ENCODE data around the gene UGT8. TPM values are rescaled to one million over a fixed set of nuclear protein-coding genes. Genes with fewer than 3 reads are reported as not detected.

Gene UGT8
- total RNA-seq, 5 donors from 2014 or later (not counting 1 experiment from before 2014, with no cell fraction given) = 0.15 to 0.66 (median 0.47) TPM

DNA sequence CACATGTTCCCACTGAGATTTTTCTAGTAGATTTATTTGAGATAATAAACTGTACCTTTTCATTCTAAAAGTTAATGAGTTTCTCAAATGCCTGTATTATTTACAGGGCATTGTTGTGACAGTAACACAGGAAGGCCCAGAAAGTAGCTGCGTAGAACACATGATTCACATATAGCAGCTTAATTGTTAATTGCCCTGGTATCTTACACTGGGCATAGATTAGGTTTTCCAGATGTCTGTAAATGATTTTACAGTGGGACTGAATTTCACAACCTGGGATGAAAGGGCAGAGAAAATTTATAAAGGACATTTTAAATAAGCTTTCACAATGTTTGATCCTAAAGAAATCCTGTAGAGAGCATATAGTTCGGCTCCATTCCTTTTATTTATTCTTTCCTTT lies 27.6 kb downstream of the UGT8 start:
- CTCF ChIA-PET = no interaction called here
- H3K27ac ChIP-seq (ENCODE audit: low read length) = no peak overlapping the region
- POLR2A ChIA-PET = no interaction called here
- H3K4me1 Mint-ChIP-seq = no peaks in the 10 kb centered on the region
- no peak for ATAC-seq (replicated peaks in 1 of 4)
- H3K4me1 ChIP-seq (ENCODE audit: control insufficient read depth in 1 of 2, extremely low read depth in 1 of 2, insufficient read depth in 2 of 2, low read length in 2 of 2) = no peaks in the 10 kb centered on the region
- no peaks in the 10 kb centered on the region for H3K36me3 ChIP-seq (ENCODE audit: control insufficient read depth in 2 of 2, extremely low read depth in 1 of 2, insufficient read depth in 1 of 2, low read length in 1 of 2)
- no peaks in the 10 kb centered on the region for H3K9me3 Mint-ChIP-seq
- H3K4me3 ChIP-seq (ENCODE audit: control insufficient read depth in 1 of 2, extremely low read depth in 1 of 2, low read length in 1 of 2) = no peak overlapping the region
- WGBS (ENCODE audit: insufficient coverage) = no CpG with 5 or more reads among the region's 2 CpGs
- H3K27ac Mint-ChIP-seq = no peak overlapping the region
- no peak for DNase-seq
- no peak overlapping the region for H3K4me3 Mint-ChIP-seq
- no peaks in the 10 kb centered on the region for H3K9me3 ChIP-seq
- no peaks in the 10 kb centered on the region for H3K27me3 ChIP-seq (replicated peaks in 1 of 2; ENCODE audit: control insufficient read depth in 2 of 2, extremely low read depth in 1 of 2, insufficient read depth in 2 of 2, low read length in 1 of 2)
- no peaks in the 10 kb centered on the region for H3K36me3 Mint-ChIP-seq
- H3K27me3 Mint-ChIP-seq = no peaks in the 10 kb centered on the region

DNA sequence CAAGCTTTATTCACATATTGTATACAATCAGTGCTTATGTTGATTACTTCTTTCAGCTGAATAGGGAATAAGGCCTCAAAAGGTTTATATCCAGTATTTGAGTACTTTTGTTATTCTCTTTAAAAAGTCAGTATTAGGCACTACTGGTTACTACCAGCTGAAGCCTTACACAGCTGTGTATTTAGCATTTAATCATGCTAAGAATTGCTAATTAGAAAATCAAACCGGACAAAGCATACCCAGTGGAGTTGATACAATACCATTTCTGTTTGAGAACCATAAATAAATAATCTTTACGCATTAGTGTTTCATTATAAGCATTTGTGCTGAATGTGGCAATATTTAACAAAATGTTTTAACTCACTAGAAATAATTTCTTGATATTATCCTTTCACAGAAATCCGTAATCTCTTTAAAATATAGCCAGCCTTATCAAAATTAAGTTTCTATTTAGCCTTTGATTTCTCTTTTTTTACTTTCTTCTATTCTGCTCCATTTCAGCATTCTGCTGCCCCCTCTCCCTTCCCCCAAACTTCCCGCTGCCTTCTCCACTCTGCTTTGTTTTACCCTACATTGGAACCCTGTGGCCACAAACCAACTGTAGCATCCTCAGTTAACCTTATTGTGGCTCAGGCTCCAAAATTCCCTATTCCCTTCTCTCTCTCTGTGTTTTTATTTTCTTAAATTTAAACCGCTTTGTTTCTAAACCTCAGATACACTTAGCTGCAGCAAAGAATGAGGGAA lies 37.8 kb downstream of the UGT8 start:
- CTCF ChIA-PET = interaction anchor here in 1 of 2 donors (0.6 kb wide), 1 partner anchor 117 kb away, joined by 3 read pairs; no protein-coding TSS in a partner anchor
- no peaks in the 10 kb centered on the region for H3K36me3 Mint-ChIP-seq
- POLR2A ChIA-PET = no interaction called here
- H3K27ac Mint-ChIP-seq = no peak overlapping the region
- no peaks in the 10 kb centered on the region for H3K9me3 ChIP-seq
- DNase-seq (no peak), ATAC-seq (replicated peaks in 1 of 4) (no peak)
- H3K27ac ChIP-seq (ENCODE audit: low read length) = no peak overlapping the region
- H3K4me1 ChIP-seq (ENCODE audit: control insufficient read depth in 1 of 2, extremely low read depth in 1 of 2, insufficient read depth in 2 of 2, low read length in 2 of 2) = no peaks in the 10 kb centered on the region
- 76% methylated on average over 2 of the region's 5 CpGs for whole genome bisulfite sequencing (ENCODE audit: insufficient coverage)
- no peaks in the 10 kb centered on the region for H3K9me3 Mint-ChIP-seq
- no peak overlapping the region for H3K4me3 ChIP-seq (ENCODE audit: control insufficient read depth in 1 of 2, extremely low read depth in 1 of 2, low read length in 1 of 2)
- H3K4me1 Mint-ChIP-seq = no peaks in the 10 kb centered on the region
- H3K27me3 ChIP-seq (replicated peaks in 1 of 2; ENCODE audit: control insufficient read depth in 2 of 2, extremely low read depth in 1 of 2, insufficient read depth in 2 of 2, low read length in 1 of 2) = no peaks in the 10 kb centered on the region
- peaks cover 0 to 15% of the 10 kb centered on the region in 2 donors for H3K27me3 Mint-ChIP-seq
- H3K36me3 ChIP-seq (ENCODE audit: control insufficient read depth in 2 of 2, extremely low read depth in 1 of 2, insufficient read depth in 1 of 2, low read length in 1 of 2) = no peaks in the 10 kb centered on the region
- H3K4me3 Mint-ChIP-seq = no peak overlapping the region

DNA sequence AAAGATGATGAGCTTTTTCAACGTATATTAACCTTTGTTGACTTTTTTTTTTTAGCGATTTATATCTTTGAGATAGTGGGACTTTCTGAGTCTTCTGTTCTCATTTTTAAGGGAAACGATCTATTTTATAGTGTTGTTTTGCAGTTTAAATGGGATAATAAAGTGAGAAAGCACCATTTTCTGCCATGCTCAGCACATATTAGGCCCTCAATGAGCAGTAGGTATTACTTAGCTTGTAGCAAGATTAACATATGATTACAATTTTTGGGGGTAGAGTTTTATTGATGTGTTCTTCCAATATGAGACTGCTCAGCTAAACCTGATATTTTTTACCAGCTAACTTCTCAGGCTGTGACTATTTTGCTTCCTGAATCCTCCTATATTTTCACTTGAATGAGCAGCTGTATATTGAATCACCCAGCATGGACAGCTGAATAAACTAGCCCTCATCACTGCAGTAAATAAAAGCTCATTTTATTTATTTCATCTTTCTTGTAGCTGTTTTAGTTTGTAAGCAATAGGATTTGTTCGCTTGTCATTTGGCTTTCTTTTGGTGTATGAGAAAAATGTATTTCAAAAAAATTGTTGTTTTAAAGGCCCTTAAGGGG lies 43.7 kb downstream of the UGT8 start:
- H3K36me3 Mint-ChIP-seq = no peaks in the 10 kb centered on the region
- ChIA-PET POLR2A (no interaction called here), CTCF (no interaction called here)
- Histone ChIP-seq H3K27ac (ENCODE audit: low read length) (no peak overlapping the region), H3K27me3 (replicated peaks in 1 of 2; ENCODE audit: control insufficient read depth in 2 of 2, extremely low read depth in 1 of 2, insufficient read depth in 2 of 2, low read length in 1 of 2) (no peaks in the 10 kb centered on the region), H3K4me1 (ENCODE audit: control insufficient read depth in 1 of 2, extremely low read depth in 1 of 2, insufficient read depth in 2 of 2, low read length in 2 of 2) (no peaks in the 10 kb centered on the region), H3K4me3 (ENCODE audit: control insufficient read depth in 1 of 2, extremely low read depth in 1 of 2, low read length in 1 of 2) (no peak overlapping the region), H3K9me3 (no peaks in the 10 kb centered on the region), H3K36me3 (ENCODE audit: control insufficient read depth in 2 of 2, extremely low read depth in 1 of 2, insufficient read depth in 1 of 2, low read length in 1 of 2) (no peaks in the 10 kb centered on the region)
- H3K9me3 Mint-ChIP-seq = no peaks in the 10 kb centered on the region
- DNase-seq (no peak), ATAC-seq (replicated peaks in 1 of 4) (no peak)
- H3K27me3 Mint-ChIP-seq = no peaks in the 10 kb centered on the region
- H3K4me3 Mint-ChIP-seq = no peak overlapping the region
- no peaks in the 10 kb centered on the region for H3K4me1 Mint-ChIP-seq
- no CpG with 5 or more reads among the region's 4 CpGs for WGBS (ENCODE audit: insufficient coverage)
- no peak overlapping the region for H3K27ac Mint-ChIP-seq

DNA sequence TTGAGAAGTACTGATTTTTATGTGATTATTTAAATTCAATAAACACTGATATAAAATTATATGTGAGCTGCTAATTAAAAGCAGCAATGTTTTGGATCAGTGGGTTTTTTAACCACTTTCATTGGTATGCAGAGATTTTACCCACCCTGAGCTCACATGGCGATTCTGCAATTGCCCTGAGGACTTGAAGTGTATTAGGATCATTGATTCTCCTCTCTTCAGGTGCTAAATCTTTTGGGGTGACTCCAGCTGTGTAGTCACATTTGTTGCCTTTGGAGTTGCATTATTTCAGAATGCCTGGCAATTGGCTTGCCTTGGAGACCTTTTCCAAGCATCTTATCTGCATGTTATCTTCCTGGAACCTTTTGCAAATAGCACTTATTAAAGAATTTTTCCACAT lies 51.3 kb downstream of the UGT8 start:
- Histone ChIP-seq H3K27ac (ENCODE audit: low read length) (no peak overlapping the region), H3K36me3 (ENCODE audit: control insufficient read depth in 2 of 2, extremely low read depth in 1 of 2, insufficient read depth in 1 of 2, low read length in 1 of 2) (no peaks in the 10 kb centered on the region), H3K4me3 (ENCODE audit: control insufficient read depth in 1 of 2, extremely low read depth in 1 of 2, low read length in 1 of 2) (no peak overlapping the region), H3K27me3 (replicated peaks in 1 of 2; ENCODE audit: control insufficient read depth in 2 of 2, extremely low read depth in 1 of 2, insufficient read depth in 2 of 2, low read length in 1 of 2) (no peaks in the 10 kb centered on the region), H3K4me1 (ENCODE audit: control insufficient read depth in 1 of 2, extremely low read depth in 1 of 2, insufficient read depth in 2 of 2, low read length in 2 of 2) (no peaks in the 10 kb centered on the region), H3K9me3 (no peaks in the 10 kb centered on the region)
- no peaks in the 10 kb centered on the region for H3K4me1 Mint-ChIP-seq
- no peak for ATAC-seq (replicated peaks in 1 of 4)
- no peaks in the 10 kb centered on the region for H3K27me3 Mint-ChIP-seq
- no CpG with 5 or more reads among the region's 1 CpG for WGBS (ENCODE audit: insufficient coverage)
- ChIA-PET CTCF (no interaction called here), POLR2A (no interaction called here)
- DNase-seq = no peak
- no peaks in the 10 kb centered on the region for H3K36me3 Mint-ChIP-seq
- H3K4me3 Mint-ChIP-seq = no peak overlapping the region
- no peak overlapping the region for H3K27ac Mint-ChIP-seq
- H3K9me3 Mint-ChIP-seq = no peaks in the 10 kb centered on the region

DNA sequence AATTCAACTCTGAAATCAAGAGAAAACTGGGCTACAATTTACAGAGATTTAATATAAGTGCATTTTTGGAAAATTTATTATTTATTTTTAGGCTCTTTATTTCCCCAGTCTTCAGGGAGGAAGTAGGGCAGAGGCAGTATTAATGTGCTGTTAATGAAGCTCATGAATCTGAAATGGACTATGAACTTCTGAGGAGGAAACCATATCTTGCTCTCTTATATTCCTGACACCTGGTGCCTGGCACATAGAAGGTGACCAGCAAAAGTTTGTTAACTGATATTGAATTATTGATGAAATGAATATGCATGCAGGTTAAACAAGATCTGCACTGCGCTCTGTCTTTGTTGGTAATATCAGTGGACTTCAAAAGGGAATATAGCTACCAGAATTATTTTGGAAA lies 55.1 kb downstream of the UGT8 start:
- no peak overlapping the region for H3K27ac Mint-ChIP-seq
- H3K4me1 ChIP-seq (ENCODE audit: control insufficient read depth in 1 of 2, extremely low read depth in 1 of 2, insufficient read depth in 2 of 2, low read length in 2 of 2) = no peaks in the 10 kb centered on the region
- H3K36me3 Mint-ChIP-seq = no peaks in the 10 kb centered on the region
- H3K27me3 Mint-ChIP-seq = peaks cover 3% of the 10 kb centered on the region in 2 donors
- H3K27ac ChIP-seq (ENCODE audit: low read length) = no peak overlapping the region
- ChIA-PET CTCF (interaction anchor here in 1 of 2 donors (1.2 kb wide), 1 partner anchor 265 kb away, joined by 3 read pairs; no protein-coding TSS in a partner anchor), POLR2A (no interaction called here)
- no peaks in the 10 kb centered on the region for H3K9me3 ChIP-seq
- H3K4me3 ChIP-seq (ENCODE audit: control insufficient read depth in 1 of 2, extremely low read depth in 1 of 2, low read length in 1 of 2) = no peak overlapping the region
- H3K36me3 ChIP-seq (ENCODE audit: control insufficient read depth in 2 of 2, extremely low read depth in 1 of 2, insufficient read depth in 1 of 2, low read length in 1 of 2) = no peaks in the 10 kb centered on the region
- DNase-seq (no peak), ATAC-seq (replicated peaks in 1 of 4) (no peak)
- H3K4me1 Mint-ChIP-seq = no peaks in the 10 kb centered on the region
- H3K9me3 Mint-ChIP-seq = no peaks in the 10 kb centered on the region
- no peak overlapping the region for H3K4me3 Mint-ChIP-seq
- H3K27me3 ChIP-seq (replicated peaks in 1 of 2; ENCODE audit: control insufficient read depth in 2 of 2, extremely low read depth in 1 of 2, insufficient read depth in 2 of 2, low read length in 1 of 2) = no peaks in the 10 kb centered on the region
- no CpG with 5 or more reads among the region's 1 CpG for WGBS (ENCODE audit: insufficient coverage)

DNA sequence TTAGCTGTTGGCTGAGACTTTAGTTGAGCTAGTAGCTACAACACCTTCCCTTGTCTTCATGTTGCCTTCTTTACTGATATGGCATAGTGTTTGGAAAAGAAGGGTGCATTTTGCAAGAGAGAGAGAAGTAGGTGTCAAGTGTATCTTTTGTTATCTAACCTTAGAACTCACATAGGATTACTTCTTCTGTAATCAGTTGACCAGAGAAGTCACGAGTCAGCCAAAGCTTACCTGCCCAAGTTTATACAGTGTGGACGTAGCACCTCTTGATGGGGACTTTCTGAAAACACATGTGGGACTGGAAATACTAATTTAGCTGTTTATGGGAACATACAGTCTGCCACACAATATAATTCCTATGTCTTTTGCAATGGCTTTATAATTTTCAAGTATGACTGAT lies 56.0 kb downstream of the UGT8 start:
- peaks cover 7% of the 10 kb centered on the region in 2 donors for H3K27me3 Mint-ChIP-seq
- no CpG with 5 or more reads among the region's 2 CpGs for WGBS (ENCODE audit: insufficient coverage)
- H3K36me3 Mint-ChIP-seq = no peaks in the 10 kb centered on the region
- Histone ChIP-seq H3K4me1 (ENCODE audit: control insufficient read depth in 1 of 2, extremely low read depth in 1 of 2, insufficient read depth in 2 of 2, low read length in 2 of 2) (no peaks in the 10 kb centered on the region), H3K36me3 (ENCODE audit: control insufficient read depth in 2 of 2, extremely low read depth in 1 of 2, insufficient read depth in 1 of 2, low read length in 1 of 2) (no peaks in the 10 kb centered on the region), H3K27ac (ENCODE audit: low read length) (no peak overlapping the region), H3K4me3 (ENCODE audit: control insufficient read depth in 1 of 2, extremely low read depth in 1 of 2, low read length in 1 of 2) (no peak overlapping the region), H3K27me3 (replicated peaks in 1 of 2; ENCODE audit: control insufficient read depth in 2 of 2, extremely low read depth in 1 of 2, insufficient read depth in 2 of 2, low read length in 1 of 2) (no peaks in the 10 kb centered on the region), H3K9me3 (no peaks in the 10 kb centered on the region)
- no peak overlapping the region for H3K4me3 Mint-ChIP-seq
- no peak for DNase-seq
- CTCF ChIA-PET = interaction anchor here in 1 of 2 donors (1.3 kb wide), 1 partner anchor 14 kb away, joined by 4 read pairs; no protein-coding TSS in a partner anchor
- no peaks in the 10 kb centered on the region for H3K9me3 Mint-ChIP-seq
- H3K27ac Mint-ChIP-seq = no peak overlapping the region
- POLR2A ChIA-PET = no interaction called here
- no peak for ATAC-seq (replicated peaks in 1 of 4)
- no peaks in the 10 kb centered on the region for H3K4me1 Mint-ChIP-seq
